ENCODE results near the gene TLK2.
"Not testable (repeated sequence)": the region's sequence is repeated elsewhere in the genome, so short reads cannot be mapped to it uniquely, and the experiment has no call there.

- not testable (repeated sequence) for TF ChIP-seq CTCF (IDR thresholded peaks at IDR 0.05); ELF1 (IDR thresholded peaks at IDR 0.05); RAD21 (IDR thresholded peaks at IDR 0.05; ENCODE audit: low read length); TAF1 (IDR thresholded peaks at IDR 0.05; ENCODE audit: borderline replicate concordance, low read depth, low read length); CHD2 (IDR thresholded peaks at IDR 0.05; ENCODE audit: low read length, partially characterized antibody); GABPA (IDR thresholded peaks at IDR 0.05; ENCODE audit: low read depth); MAX (IDR thresholded peaks at IDR 0.05; ENCODE audit: low read depth); MXI1 (IDR thresholded peaks at IDR 0.05; ENCODE audit: low read depth, low read length); TEAD4 (IDR thresholded peaks at IDR 0.05; ENCODE audit: borderline replicate concordance, insufficient read depth)
Observed at GRCh38 chr17:62465271-62465670, 13.4 kb upstream of the TLK2 start.

All from SK-N-SH (cell line).